LNCAP (cell line): Measurements from ENCODE around the gene CCDC34.

Experiments
- TF ChIP-seq, protein P1 (sequence below): fragments of 450-650 bp; IDR thresholded peaks from 2 replicates; pipeline ENCODE4 v1.5.1; 2017; ENCODE audit warnings: mild to moderate bottlenecking

The CCDC34 gene

DNA sequence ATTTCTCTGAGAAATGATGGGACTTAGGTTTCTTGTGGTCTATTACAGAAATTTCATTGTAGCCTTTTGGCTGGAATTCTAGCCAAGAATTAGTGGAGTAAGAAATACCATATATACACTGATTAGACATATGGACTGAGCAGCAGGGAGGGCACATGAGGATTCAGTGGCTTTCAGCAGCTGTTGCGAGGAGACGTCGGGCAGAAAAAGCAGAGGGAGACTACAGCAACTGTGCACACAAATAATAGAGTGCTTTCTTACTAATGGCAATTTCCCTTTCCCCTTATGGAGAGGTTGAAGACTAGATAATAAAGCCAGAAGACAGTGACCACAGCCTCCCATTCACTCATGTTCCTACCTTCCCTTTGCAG is 35.4 kb upstream of the CCDC34 start:
- TF ChIP-seq, protein P1, sequence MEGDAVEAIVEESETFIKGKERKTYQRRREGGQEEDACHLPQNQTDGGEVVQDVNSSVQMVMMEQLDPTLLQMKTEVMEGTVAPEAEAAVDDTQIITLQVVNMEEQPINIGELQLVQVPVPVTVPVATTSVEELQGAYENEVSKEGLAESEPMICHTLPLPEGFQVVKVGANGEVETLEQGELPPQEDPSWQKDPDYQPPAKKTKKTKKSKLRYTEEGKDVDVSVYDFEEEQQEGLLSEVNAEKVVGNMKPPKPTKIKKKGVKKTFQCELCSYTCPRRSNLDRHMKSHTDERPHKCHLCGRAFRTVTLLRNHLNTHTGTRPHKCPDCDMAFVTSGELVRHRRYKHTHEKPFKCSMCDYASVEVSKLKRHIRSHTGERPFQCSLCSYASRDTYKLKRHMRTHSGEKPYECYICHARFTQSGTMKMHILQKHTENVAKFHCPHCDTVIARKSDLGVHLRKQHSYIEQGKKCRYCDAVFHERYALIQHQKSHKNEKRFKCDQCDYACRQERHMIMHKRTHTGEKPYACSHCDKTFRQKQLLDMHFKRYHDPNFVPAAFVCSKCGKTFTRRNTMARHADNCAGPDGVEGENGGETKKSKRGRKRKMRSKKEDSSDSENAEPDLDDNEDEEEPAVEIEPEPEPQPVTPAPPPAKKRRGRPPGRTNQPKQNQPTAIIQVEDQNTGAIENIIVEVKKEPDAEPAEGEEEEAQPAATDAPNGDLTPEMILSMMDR: no peak

DNA sequence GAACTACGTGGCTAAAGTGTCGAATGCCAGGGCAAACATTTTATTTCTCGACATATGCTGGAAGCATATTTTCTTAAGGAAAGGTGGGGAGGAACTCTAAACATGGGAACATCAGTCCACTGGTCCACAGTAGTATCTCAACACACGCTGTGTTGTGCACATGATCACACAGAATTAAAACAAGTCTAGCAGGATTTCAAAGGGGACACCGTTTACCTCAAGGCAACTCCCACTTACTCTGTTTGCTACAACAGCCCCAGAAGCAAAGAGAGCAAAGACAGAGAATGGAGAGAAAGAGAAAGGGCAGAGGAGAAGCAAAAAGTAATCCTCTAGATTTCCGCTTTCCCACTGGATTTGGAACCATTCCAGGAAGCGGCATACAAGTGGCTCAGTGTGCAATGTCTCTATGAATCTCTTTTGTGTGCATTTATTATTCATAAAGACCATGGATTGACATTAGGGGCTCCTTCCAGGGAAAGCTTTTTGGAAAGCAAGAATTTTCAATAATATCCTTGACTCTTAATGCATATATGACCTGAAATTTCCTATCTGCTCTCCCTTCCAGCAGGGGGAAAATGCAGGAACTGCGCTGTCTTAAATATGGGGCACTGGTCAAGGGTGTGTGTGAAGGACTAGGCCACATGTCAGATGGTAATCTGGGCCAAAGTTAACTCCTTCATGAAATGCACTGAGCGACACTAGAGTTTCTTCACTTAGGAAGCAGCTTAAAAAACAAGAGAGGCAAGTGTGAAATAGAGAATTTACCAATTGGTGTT is 34.8 kb upstream of the CCDC34 start:
- TF ChIP-seq, protein P1: no peak

DNA sequence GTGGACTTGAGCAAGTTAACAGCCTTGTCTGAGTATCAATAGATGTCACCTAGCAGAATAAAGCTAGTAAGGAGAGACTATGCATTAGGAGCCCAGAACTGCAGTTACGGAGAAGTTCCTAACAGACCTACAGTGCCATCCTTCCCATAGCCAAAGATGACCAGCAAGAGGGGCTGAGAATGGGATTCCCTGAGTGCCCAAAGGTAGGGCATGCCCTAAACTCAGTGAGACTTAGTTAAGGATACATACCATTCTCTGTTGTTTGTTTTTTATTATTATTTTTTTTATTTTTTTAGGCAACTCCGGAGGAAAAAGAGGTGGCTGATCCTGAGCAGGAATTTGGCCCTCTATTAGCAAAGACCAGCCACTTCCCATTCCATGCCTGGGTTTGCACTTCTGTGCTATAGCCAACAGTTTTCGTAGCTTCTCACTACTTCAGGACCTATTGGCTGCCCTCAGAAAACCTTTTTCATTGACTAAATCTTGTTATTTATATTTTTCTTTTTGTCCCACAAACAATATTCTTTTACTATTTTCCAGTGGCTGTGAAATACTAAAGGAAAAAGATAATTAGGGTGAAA is 33.3 kb upstream of the CCDC34 start:
- TF ChIP-seq, protein P1: no peak

DNA sequence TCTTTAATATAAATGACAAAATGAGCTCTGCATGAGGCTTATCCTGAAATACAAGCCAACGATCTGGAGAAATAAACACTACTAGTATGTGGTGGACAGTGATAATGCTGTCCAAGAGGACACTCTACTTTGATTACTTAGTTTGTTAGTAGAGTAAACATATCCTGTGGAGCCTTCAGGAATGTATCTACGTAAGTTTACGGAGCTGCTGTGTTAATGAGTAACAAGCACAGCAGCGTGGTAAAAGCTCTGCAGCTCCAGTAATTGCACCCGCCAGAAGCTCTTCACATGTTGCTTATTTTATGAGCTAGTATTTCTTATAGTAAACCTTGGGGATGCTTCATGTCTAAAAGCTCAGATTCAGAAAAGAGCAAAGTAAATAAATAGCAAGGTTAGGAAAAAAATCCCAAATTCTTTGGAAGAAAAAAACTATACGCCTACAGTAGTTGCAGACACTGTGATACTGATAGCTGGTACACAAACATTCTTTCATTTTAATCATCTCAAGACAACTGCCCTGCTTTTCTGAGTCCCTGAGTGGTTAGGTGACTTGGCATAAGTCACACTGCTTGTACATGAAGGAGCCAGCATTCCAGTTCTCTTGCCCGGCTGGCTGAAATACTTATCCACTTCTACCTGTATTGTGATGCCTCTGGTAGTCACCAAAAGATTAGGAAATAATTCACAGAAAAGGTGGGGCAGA is 32.7 kb upstream of the CCDC34 start:
- TF ChIP-seq, protein P1: no peak

DNA sequence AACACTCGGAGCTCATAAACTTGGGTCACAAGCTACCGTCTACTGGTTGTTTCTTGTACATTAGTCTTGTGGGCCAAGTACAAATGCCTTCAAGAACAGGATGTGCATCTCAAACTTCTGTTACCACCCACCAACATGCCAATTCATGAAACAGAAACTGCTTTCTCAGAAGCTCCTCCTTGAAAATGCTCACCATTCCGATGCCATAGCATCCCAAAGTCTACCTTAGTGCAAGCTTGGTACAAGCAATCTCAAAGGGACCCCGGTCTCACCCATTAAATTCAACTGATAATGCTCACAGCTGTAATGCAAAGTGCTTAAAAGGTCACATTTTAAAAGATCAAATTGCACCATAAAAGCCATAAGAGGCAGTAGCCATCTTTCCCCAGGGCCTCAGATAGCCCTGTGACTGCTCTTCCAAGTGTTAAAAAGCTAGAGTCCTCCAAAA is 31.8 kb upstream of the CCDC34 start:
- TF ChIP-seq, protein P1: no peak

DNA sequence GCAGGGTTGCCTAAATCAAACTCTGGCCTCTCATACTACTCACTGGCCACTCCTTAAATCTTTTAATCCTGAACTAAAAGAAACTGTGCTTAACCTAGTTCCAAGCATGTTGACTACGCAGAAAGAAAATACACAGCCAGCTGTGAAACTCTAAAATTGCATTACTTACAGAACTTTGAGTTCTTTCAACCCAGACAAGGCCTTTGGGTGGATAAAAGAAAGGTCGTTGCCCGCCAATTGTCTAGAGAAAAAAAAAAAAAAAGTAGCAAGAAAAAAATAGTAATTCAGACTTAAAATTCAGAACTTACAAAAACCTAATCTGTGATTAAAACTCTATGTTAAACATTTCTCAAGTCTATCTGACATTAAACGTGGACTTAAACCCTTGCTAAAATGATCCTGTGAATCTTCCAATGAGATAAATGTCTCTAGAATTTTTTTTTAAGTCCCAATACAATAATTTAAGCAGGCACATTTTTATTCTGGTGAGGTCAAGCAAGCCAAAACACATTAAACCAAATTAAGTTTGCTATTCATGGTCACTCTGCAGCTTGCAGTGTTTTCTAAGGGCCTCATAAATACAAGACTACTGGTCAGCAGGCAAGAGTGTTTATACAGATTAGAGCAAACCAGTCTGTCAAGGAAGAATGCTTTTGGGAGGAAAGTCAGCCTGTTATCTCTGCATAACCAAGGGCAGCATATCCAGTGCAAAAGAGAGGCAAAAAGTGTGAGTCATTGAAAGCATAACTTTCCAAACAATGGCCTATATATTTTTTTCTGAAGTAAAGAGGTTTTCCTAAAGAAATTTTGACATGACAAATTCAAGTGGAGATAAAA is 29.5 kb upstream of the CCDC34 start:
- TF ChIP-seq, protein P1: no peak

DNA sequence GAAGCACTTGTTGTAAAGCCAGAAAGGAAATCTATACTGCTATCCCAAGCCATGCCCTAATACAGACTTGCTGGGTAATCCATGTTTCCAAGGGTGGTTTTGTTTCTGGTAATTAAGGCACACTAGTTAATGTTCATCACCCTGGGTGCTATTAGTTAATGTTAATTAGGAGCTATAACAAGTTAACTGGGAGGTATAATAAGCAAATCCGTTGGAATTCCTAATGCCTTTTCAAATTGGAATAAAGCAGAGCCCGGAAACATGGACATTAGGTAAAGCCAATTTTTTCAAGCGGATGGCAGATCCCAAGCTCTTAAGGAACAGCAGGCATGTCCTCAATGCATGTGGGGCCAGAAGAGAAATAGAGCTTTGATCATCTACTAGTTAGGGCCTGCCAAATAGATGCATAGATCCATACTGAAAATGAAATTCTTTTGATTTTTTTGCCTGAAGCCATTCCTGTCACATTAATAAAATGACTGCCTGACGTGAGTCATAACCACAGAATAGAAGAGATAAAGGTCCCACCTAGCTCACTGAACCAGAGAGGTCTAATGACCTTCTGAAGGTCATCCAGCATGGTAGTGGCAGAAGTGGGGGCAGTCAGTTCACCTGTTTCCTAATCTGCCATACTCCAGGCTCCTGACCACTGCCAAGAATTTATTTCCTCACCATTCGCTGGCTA is 28.5 kb upstream of the CCDC34 start:
- TF ChIP-seq, protein P1: no peak
